NT2/D1 (cell line): ENCODE data around the gene SPOCK2.

ENCODE experiments used
- SUZ12 ChIP-seq: IDR thresholded peaks from 2 replicates; pipeline ENCODE4 v1.6.1; 2011; ENCODE audit not compliant: insufficient read length, insufficient read depth; ENCODE audit errors: extremely low read depth
- ZNF274 ChIP-seq: IDR thresholded peaks from 2 replicates; pipeline ENCODE4 v1.6.1; 2011; ENCODE audit warnings: mild to moderate bottlenecking, low read depth, low read length

DNA sequence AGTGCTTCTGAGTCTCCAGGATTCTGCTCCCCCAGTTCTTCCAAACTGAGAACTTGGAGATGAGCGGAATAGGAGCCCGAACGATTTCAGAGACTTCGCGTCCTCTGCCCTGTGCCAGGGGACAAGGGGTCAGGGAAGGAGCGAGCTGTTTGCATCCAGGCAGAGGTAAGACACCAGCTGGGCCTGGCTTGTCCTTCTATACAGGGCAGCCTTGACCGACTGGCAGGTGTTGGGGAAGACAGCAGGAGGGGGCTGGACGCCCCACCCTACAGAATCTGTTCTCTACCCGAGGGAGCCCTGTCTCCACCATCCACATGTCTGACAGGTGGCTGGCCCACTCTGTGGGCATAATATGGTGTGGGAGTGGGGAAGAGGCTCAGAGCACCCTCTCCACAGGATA, 7.1 kb downstream of the SPOCK2 start:
- TF ChIP-seq ZNF274, result no peak
- no peak for TF ChIP-seq SUZ12
